GM12878 (cell line): ENCODE measurements around the gene ARSJ. TPM values are rescaled to one million over a fixed set of nuclear protein-coding genes. Genes with fewer than 3 reads are reported as not detected.

Source experiments
- ATAC-seq: fragments of 200-7000 bp; cut with Tn5 transposase; 3 replicates; pipeline ENCODE4 v1.9.1; 2020; ENCODE audit warnings: mild to moderate bottlenecking, moderate library complexity
- BruUV-seq: library from RNA; stranded (reverse); fragments of 400-500 nt; replicated peaks from 2 replicates; lab custom pipeline; 2021; lab: Mats Ljungman, UMichigan
- CTCF ChIA-PET: fragments of 300-600 bp; sonication (Branson Sonifier 250); formaldehyde crosslinking; extraction: SDS; loops from one replicate; lab custom pipeline; 2021; ENCODE audit warnings: inconsistent platforms; lab: Yijun Ruan, JAX
- POLR2A ChIA-PET: fragments of 350-600 bp; formaldehyde crosslinking; extraction: SDS; loops from one replicate; lab custom pipeline; 2021; ENCODE audit warnings: inconsistent platforms; lab: Charles Lee
- RAD21 ChIA-PET: fragments of 300-600 bp; sonication (Branson Sonifier 250); formaldehyde crosslinking; loops from one replicate; lab custom pipeline; 2023; ENCODE audit warnings: antibody characterized with exemption; ENCODE audit not compliant: unreplicated experiment; lab: Charles Lee
- SMC1A ChIA-PET: fragments of 300-600 bp; sonication (Branson Sonifier 250); formaldehyde crosslinking; loops from one replicate; lab custom pipeline; 2023; ENCODE audit not compliant: unreplicated experiment, uncharacterized antibody; lab: Charles Lee
- DNase-seq: peaks from one replicate; pipeline ENCODE4 v3.0.0-alpha.2; 2011; ENCODE audit warnings: low read depth, low spot score
- FAIRE-seq: peaks from 3 replicates; lab custom pipeline; 2011; peaks lifted over from hg19 to GRCh38; lab: Jason Lieb, UNC
- H2AFZ ChIP-seq: 2 replicates; pipeline ENCODE4 v1.6.0; 2011; ENCODE audit warnings: low read depth, low read length, control low read depth; ENCODE audit not compliant: control insufficient read depth
- H3K27ac ChIP-seq: 2 replicates; pipeline ENCODE4 v1.5.1; 2011; ENCODE audit warnings: control low read depth; ENCODE audit not compliant: control insufficient read depth, insufficient read depth
- H3K27me3 ChIP-seq, 2 experiments: replicated peaks in 1 of 2; 2 replicates each; pipeline versions ENCODE4 v1.6.0 to v1.6.1; 2011; ENCODE audit warnings: low read length in 1 of 2; ENCODE audit not compliant: control insufficient read depth in 2 of 2, insufficient read depth in 2 of 2
- H3K36me3 ChIP-seq, 2 experiments: 2 replicates each; pipeline ENCODE4 v1.5.1; 2011; ENCODE audit warnings: low read length in 1 of 2; ENCODE audit not compliant: control insufficient read depth in 2 of 2, insufficient read depth in 2 of 2
- H3K4me1 ChIP-seq: 2 replicates; pipeline ENCODE4 v1.6.1; 2011; ENCODE audit warnings: mild to moderate bottlenecking, low read length, moderate library complexity, mixed read lengths; ENCODE audit not compliant: control insufficient read depth, insufficient read depth
- H3K4me2 ChIP-seq: 2 replicates; pipeline ENCODE4 v1.6.0; 2011; ENCODE audit warnings: control low read depth; ENCODE audit not compliant: control insufficient read depth, insufficient read depth
- H3K4me3 ChIP-seq: fragments of 200-600 bp; sonication (generic); 2 replicates; pipeline ENCODE4 v1.5.1; 2016
- H3K79me2 ChIP-seq: 2 replicates; pipeline ENCODE4 v1.6.0; 2011; ENCODE audit warnings: low read length; ENCODE audit not compliant: control insufficient read depth, insufficient read depth
- H3K9ac ChIP-seq: 2 replicates; pipeline ENCODE4 v1.8.0; 2011; ENCODE audit warnings: low read length, control low read depth, mixed read lengths; ENCODE audit not compliant: control insufficient read depth, insufficient read depth
- H3K9me3 ChIP-seq: replicated peaks from 3 replicates; pipeline ENCODE4 v1.5.1; 2011; ENCODE audit warnings: mild to moderate bottlenecking, low read length; ENCODE audit not compliant: control insufficient read depth, insufficient read depth
- H4K20me1 ChIP-seq: 2 replicates; pipeline ENCODE4 v1.6.0; 2011; ENCODE audit not compliant: control insufficient read depth, insufficient read depth
- NR2C1 ChIP-seq: fragments of 450-650 bp; IDR thresholded peaks from 2 replicates; pipeline ENCODE4 v1.6.1; 2017; ENCODE audit warnings: antibody characterized with exemption, mild to moderate bottlenecking, moderate library complexity
- WGBS: methylation state at CpG from one replicate; pipeline ENCODE4 v1.1.6; 2016; ENCODE audit warnings: low lambda C conversion rate; ENCODE audit not compliant: insufficient replicate concordance, insufficient coverage; ENCODE audit errors: missing lambda C conversion rate; 5-methylcytosine and 5-hydroxymethylcytosine counted together
- in situ Hi-C: fragments of 300-500 bp; cut with MboI; formaldehyde crosslinking; loops from 9 replicates; pipeline ENCODE4 v1.14.3; 2018; ENCODE audit warnings: mixed read lengths
- intact Hi-C: fragments of 100-400 bp; cut with micrococcal nuclease; formaldehyde crosslinking; loops from one replicate; pipeline ENCODE4 v1.14.2; 2022; ENCODE audit not compliant: unreplicated experiment
- polyA plus RNA-seq, 11 experiments: library from polyadenylated mRNA; depleted of rRNA in 4 of 11; unstranded in 6 of 11; stranded (reverse) in 5 of 11; fragments of >200 nt; fragmentation: Nextera tagmentation in 4 of 11; fragmentation: Illumina TruSeq in 1 of 11; extraction: Ambion mirVana in 4 of 11; extraction: Trizol in 1 of 11; gene quantifications; 1 replicate in 1 of 11; 2 replicates in 10 of 11; pipeline versions ENCODE4 v1.2.1 to v1.2.3, GENCODE V29; 2011 to 2016; ENCODE audit warnings: inconsistent platforms in 2 of 11, missing spikeins in 2 of 11, low read depth in 1 of 11
- total RNA-seq, 4 experiments: library from RNA; depleted of rRNA in 3 of 4; stranded (reverse); fragments of >200 nt in 3 of 4; fragmentation: Illumina TruSeq in 1 of 4; extraction: Trizol in 1 of 4; gene quantifications; 2 replicates each; pipeline versions ENCODE4 v1.2.1 to v1.2.3, GENCODE V29; 2013 to 2021
- TF ChIP-seq, protein P1 (sequence below): fragments of 450-650 bp; IDR thresholded peaks from 2 replicates; pipeline ENCODE4 v1.6.1; 2016; ENCODE audit warnings: mild to moderate bottlenecking
- TF ChIP-seq, protein P2 (sequence below): fragments of 450-650 bp; IDR thresholded peaks from 2 replicates; pipeline ENCODE4 v1.6.1; 2017; ENCODE audit warnings: mild to moderate bottlenecking

ARSJ gene
- total and polyA plus RNA-seq, 10 of the 15 experiments (the other 5 are each of a cell fraction or from before 2014, with no cell fraction given): under 0.01 to 0.19 (median 0.04) TPM; not detected in 5

DNA sequence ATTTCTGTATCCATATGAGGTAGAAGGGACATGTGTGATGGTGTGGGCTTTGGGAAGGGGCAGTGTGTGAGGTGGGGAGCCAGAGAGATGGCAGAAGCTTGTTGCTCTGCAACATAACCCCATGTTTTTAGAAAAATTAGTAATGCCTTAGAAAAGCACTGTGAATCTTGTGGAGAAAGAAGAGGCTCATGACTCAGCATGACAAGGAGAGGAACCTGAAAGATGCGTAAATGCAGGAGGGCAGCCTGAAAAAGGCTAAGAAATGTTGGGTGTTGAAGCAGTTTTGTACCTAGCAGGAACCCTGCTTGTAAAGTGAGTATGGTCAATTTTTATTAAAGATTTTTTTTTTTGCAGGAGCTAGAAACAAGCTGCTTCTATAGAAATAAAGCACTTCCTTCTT lies 59.8 kb downstream of the ARSJ start:
- in situ Hi-C loops: no loop called here
- Histone ChIP-seq H3K4me2 (no peak overlapping the region), H3K27me3 (no peaks in the 10 kb centered on the region), H3K27ac (no peak overlapping the region), H3K9me3 (no peaks in the 10 kb centered on the region), H4K20me1 (no peaks in the 10 kb centered on the region), H3K4me1 (no peaks in the 10 kb centered on the region), H3K36me3 (no peaks in the 10 kb centered on the region), H2AFZ (no peak overlapping the region), H3K9ac (no peak overlapping the region), H3K79me2 (no peaks in the 10 kb centered on the region), H3K4me3 (no peak overlapping the region)
- 95% methylated on average over 1 of the region's 1 CpG for WGBS
- FAIRE-seq (no peak), DNase-seq (no peak), ATAC-seq (no peak)
- CTCF ChIA-PET: interaction anchor here (1.0 to 2.0 kb wide), 3 partner anchors 16 to 79 kb away, joined by 3 to 6 read pairs (median 4); no protein-coding TSS in a partner anchor
- BruUV-seq: no TSS peak
- SMC1A ChIA-PET: interaction anchor here (0.7 to 2.4 kb wide), 5 partner anchors 24 to 82 kb away, joined by 3 to 11 read pairs (median 9); no protein-coding TSS in a partner anchor
- POLR2A ChIA-PET: interaction anchor here (0.6 to 2.1 kb wide), 2 partner anchors 7 to 25 kb away, joined by 3 to 9 read pairs; no protein-coding TSS in a partner anchor
- RAD21 ChIA-PET: interaction anchor here (1.1 kb wide), 1 partner anchor 147 kb away, joined by 3 read pairs; no protein-coding TSS in a partner anchor
- intact Hi-C loops: no loop called here
- TF ChIP-seq, protein P1, sequence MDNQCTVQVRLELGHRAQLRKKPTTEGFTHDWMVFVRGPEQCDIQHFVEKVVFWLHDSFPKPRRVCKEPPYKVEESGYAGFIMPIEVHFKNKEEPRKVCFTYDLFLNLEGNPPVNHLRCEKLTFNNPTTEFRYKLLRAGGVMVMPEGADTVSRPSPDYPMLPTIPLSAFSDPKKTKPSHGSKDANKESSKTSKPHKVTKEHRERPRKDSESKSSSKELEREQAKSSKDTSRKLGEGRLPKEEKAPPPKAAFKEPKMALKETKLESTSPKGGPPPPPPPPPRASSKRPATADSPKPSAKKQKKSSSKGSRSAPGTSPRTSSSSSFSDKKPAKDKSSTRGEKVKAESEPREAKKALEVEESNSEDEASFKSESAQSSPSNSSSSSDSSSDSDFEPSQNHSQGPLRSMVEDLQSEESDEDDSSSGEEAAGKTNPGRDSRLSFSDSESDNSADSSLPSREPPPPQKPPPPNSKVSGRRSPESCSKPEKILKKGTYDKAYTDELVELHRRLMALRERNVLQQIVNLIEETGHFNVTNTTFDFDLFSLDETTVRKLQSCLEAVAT: no peak
- no peak for TF ChIP-seq NR2C1
- TF ChIP-seq, protein P2, sequence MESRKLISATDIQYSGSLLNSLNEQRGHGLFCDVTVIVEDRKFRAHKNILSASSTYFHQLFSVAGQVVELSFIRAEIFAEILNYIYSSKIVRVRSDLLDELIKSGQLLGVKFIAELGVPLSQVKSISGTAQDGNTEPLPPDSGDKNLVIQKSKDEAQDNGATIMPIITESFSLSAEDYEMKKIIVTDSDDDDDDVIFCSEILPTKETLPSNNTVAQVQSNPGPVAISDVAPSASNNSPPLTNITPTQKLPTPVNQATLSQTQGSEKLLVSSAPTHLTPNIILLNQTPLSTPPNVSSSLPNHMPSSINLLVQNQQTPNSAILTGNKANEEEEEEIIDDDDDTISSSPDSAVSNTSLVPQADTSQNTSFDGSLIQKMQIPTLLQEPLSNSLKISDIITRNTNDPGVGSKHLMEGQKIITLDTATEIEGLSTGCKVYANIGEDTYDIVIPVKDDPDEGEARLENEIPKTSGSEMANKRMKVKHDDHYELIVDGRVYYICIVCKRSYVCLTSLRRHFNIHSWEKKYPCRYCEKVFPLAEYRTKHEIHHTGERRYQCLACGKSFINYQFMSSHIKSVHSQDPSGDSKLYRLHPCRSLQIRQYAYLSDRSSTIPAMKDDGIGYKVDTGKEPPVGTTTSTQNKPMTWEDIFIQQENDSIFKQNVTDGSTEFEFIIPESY: no peak
